GM12872 (cell line): ENCODE data around the gene GMNN.

Experiments used
- CTCF ChIP-seq: IDR thresholded peaks from 3 replicates; pipeline ENCODE4 v1.5.1; 2011; ENCODE audit warnings: low read depth, mild to moderate bottlenecking, low read length, moderate library complexity; ENCODE audit not compliant: insufficient read depth

GMNN gene

GRCh38 chr6:24774696-24775519, at the start of gene GMNN:
TSS of gene GMNN (plus strand) at chr6:24774937. CDS start at chr6:24777247, 2,310 bp downstream.
- no peak for TF ChIP-seq CTCF

- no peak for TF ChIP-seq CTCF
Measured at GRCh38 chr6:24734166-24734565, 40.6 kb upstream of the GMNN start.

- TF ChIP-seq CTCF, result no peak
Measured at GRCh38 chr6:24738741-24739140, 36.0 kb upstream of the GMNN start.

DNA sequence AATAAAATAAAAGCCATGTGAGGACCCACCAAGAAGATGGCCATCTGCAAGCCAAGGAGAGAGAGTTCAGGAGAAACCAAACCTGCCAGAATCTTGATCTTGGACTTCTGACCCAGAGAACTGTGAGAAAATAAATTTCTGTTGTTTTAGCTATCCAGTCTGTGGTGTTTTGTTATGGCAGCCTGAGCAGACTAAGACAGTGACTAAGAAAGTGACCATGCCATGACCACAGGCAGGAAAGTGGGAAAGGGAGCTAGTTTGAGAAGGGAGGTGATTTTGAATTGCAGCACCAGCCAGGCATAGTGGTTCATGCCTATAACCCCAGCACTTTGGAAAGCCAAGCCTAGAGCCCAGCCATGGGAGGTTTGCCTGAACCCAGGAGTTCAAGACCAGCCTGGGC, 33.9 kb upstream of the GMNN start:
- no peak for TF ChIP-seq CTCF

GRCh38 chr6:24742216-24742738, 32.5 kb upstream of the GMNN start:
- TF ChIP-seq CTCF, result no peak

GRCh38 chr6:24743265-24743943, 31.3 kb upstream of the GMNN start:
- TF ChIP-seq CTCF, result no peak

GRCh38 chr6:24743944-24744335, 30.8 kb upstream of the GMNN start:
- TF ChIP-seq CTCF, result no peak
